ENCODE data around the gene CAPN10.

Gene CAPN10

DNA sequence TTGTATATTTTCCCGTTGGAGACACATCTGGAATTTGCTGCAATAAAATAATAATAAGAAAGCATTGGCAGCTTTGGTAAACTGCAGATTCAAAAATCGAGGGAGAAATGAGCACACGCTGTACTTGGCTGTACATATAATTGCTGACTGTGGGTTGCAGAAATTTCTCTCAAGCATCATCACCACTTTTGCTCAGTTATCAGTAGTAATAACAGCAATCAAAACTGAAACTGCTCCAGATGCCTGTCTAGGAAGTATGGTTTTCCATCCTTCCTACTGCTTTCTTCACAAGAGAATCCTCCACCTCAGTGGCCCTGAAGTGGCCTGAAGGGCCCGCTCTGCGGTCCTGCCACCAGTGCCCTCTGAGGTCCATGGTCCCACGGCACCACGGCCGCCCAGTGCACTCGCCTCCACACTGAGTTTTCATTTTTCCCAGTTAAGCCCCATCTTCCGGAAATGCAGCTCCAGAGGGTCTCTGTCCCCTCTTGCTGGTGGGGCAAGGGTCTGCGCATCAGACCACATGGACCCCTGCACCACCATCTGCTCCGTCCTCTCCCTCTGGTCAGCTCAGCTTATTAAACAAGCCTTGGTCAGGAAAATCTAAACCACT lies 22.5 kb upstream of the CAPN10 start:
- no peak for DNase-seq (ENCODE audit: low spot score)

DNA sequence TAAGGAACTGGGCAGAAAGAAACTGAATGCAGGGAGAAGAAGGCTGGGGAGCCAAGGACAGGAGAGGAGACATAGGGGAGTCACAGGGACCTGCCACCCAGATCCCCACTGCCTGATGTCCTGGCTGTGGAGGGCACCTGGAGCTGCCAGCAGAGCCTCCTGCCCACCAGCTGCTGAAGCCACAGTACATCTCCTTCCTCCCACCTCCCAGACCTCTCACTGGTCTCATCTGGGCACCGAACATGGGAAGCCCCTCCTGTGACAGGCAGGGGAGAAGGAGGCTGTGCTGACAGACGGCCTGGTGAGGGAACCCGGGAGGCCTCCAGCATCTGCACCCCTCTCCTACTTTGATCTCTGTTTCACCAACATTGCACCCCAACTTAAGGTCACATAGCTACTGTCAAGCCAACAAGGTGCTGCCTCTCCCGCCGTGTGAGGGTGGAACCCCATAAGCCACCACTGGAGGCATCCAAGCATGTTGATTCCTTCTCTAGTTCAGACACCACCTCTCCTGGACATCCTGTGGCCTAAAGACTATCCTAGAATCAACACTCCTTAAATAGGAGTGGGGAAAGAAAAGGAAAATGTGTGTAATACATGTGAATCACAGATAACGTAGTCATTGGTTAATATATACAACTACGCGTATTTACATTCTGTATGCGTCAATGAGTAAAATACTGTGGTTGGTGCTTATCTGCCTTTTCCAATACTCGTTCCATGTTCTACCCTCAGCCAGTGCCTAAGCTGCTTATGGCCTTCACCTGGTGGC lies 21.8 kb upstream of the CAPN10 start:
- DNase-seq (ENCODE audit: low spot score): no peak

DNA sequence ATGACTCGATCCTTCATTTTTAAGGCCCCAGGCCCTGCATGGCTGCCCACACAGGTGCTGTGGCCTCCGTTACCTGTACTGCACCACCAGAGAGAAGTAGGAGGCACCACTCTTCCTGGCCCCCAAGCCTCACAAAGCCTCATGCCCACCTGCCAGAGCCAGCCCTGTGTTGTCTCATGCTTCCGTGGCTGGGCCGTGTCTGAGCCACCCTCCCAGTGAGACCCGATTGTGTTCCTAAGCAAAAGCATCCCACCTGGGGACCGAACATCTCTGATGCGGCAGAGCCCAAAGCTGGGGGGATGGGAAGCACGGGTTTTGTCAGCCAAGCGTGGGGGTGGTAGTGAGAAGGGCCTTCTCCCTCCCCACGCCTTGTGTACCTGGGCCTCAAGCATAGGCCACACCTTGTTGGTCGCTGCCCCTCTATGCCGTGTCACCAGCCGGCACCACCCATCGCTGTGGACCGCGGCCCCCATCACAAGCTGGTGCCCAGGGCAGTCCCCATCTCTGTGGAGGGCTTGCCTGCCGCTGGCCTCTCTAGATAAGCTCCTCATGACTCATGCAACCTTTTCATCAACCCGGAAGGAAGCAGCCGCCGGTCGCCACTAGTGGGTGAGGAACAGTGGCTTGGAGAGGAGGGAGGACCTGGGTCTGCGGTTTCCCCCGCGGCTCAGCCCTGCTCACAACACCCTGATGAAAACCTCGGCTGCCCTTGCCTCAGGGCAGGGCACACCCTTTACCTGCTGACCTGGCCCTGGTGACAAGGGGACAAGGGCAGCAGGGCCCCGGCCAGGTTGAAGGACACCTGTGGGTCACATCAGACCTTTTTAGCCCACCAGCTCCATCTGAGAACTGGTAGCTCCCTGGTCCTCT lies 21.0 kb upstream of the CAPN10 start:
- no peak for DNase-seq (ENCODE audit: low spot score)

DNA sequence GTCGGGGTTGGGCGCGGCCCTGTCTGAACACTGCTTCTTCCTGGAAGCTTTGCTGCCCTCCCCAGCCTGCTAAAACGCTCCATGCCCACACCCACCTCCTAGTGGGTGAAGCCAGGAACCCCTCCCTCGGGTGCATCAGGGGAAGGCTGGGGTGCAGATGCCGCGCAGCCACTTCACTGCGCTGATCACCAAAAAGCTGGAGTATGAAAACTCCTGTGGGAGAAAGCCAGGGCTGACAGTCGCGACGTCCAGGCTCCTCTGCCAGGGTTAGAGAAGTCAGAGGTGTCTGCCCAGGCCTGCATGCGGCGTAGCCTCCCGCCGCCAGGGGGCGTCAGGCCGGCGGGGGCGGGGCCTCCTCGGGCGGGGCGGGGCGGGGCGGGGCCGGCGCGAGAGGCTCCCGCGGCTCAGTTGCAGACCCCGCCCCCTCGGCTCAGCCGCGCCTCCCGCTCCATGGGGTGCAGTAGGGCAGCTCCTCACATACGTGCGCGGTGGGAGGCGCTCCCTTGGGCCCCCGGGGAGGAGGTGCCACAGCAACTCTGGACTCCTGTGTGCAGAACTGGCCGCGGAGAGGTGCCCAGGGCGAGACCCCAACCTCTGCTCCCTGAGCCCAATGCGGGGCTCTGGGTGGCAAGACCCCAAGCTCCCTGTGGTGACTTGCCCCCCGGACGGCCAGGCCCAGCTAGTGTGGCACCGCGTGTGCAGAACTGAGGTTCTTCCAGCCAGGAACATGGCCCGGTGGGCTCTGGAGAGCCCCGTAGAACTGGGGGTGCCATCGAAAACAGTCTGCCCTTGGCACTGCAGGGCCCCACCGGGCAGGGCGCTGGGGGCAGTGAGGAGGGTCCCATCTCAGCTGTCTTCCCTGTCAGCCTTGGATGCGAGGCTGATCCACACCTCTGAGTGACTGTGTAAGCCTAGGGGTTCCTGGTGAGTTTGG lies 20.1 kb upstream of the CAPN10 start:
- peak; percentile 83 for DNase-seq (ENCODE audit: low spot score)

DNA sequence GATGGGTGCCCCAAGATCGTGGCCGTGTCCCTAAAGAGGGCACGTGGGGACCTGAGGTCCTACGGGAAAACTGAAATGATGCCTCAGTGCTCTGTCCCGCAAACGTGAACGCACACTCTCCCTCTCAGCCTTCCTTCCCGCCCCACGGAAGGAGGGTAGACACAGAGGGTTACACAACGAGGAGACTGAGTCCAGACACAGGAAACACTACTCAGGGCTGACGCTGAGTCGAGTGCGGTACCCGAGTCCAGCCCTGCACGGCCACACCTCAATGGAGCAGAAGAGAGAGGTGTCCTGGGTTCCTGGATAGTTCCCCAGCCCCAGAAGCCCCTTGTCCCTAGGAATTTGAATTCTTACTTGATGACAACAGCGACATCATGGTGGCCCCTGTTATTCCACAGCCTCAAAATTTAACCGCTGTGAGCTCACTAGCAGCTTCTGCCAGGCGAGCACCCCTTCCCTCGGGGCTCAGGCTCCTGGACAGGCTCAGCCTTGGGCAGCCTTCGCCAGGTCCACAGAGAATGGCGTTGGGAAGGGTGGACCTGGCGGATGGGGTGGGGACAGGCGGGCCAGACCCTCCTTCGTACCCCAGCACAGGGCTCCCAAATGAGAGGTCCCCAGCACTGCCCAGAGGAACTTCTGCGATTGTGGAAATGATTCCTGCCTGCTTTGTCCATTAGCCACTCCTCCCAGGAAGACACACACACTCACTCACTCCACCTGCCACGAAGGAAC lies 19.2 kb upstream of the CAPN10 start:
- no peak for DNase-seq (ENCODE audit: low spot score)

DNA sequence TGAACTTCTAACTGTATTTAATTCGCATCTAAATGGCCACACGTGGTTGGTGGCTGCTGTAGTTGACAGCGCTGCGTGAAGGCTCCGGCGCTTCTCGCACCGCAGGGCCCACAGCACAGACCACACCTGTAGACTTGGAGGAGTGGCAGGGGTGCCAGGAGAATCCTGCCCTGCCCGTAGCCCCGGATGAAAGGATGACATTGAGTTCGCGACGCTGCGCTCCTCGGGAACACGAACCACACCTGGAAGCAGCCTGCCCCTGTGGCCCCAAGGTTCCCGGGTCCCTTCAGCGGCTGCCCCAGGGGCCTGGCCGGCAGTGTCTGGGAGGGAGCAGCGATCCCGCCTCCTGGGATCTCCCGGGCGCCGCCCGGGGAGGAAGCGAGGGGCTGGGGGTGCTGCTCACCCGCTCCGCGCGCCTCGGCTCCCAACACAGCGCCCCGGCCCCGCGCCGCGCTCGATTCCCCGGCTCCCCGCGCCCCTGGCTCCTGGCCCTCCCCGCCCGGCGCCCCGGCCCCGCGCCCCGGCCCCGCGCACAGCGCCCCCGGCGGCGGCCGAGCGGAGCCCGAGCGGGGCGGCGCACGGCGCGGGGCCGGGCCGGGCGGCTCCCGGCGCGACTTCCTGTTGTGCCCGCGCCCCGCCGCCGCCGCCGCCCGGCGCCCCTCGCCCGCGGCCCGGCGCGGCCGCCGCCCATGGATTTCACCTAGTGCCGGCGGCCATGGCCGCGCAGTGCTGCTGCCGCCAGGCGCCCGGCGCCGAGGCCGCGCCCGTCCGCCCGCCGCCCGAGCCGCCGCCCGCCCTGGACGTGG lies 18.5 kb upstream of the CAPN10 start, which contains the start of gene RNPEPL1:
TSS of gene RNPEPL1 (plus strand) at position 613 of the 806 bp plus-strand sequence. CDS start at position 716, 103 bp downstream.
- DNase-seq (ENCODE audit: low spot score): peak; percentile 84

DNA sequence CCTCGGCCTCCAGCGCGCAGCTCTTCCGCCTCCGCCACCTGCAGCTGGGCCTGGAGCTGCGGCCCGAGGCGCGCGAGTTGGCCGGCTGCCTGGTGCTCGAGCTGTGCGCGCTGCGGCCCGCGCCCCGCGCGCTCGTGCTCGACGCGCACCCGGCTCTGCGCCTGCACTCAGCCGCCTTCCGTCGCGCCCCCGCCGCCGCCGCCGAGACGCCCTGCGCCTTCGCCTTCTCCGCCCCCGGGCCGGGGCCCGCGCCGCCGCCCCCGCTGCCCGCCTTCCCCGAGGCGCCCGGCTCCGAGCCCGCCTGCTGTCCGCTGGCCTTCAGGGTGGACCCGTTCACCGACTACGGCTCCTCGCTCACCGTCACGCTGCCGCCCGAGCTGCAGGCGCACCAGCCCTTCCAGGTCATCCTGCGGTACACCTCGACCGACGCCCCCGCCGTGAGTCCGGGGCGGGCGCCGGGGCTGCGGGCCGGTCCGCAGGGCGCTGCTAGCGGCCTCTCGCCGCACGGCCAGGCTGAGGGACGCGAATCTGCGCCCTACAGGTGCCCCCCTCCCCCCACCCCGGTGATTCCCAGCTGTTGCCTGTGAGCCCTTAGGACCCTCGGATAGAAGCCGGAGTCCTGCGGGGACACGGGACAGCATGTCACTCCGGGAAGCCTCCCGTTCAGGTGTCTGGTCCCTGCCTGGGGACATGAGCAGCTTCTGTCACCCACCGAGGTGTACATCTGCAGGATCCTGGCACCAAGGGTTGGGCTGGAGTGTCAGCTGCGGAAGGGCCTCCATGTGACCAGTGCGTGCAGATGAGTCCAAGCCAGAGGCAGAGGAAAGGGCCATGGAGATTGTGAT lies 17.6 kb upstream of the CAPN10 start:
- DNase-seq (ENCODE audit: low spot score): peak; percentile 71

DNA sequence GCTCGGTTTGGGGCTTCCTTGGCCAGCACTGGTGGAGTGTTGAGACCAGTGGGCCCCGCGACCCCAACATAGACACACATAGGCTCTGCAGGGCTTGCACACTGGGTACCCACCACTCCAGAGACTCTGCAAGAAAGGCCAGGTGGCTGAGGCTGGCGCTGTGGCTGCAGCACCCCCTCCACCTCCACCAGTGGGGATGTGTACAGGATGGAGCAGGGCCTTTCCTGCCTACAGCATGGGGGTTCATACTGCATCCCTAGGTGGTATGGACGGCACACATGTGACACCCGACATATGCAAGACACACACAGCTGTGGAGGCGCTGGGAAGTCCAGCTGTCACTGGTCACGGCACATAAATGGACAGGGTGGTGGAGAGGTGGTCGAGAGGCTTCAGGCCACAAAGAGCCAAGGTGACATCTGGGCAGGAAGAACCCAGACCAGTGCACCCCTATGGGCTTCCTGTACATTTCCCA lies 17.0 kb upstream of the CAPN10 start:
- no peak for DNase-seq (ENCODE audit: low spot score)

DNA sequence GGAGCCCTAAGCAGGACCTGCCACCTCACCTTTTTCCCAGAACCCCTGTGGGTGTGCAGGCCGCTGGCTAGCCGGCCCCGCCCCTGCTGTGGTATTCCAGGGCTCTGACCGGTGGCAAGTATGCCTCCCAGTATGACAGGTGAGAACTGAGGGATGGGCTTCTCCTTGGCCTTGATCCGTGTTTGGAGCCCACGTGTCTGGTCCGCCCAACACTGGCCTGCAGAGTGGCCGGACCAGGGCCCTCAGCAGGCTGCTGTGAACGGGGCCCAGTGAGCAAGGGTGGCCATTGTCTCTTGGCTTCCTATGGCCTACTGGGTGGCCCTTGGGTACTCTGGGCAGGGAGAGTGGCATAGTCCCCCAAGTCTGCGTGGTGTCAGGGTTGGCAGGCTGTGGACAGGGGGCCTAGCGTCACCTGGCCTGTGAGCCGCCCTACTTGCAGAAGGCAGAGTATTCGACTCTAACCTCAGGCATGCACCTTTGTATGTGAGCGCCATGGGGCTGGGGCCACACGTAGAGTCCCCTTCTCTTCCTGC lies 16.5 kb upstream of the CAPN10 start:
- no peak for DNase-seq (ENCODE audit: low spot score)

DNA sequence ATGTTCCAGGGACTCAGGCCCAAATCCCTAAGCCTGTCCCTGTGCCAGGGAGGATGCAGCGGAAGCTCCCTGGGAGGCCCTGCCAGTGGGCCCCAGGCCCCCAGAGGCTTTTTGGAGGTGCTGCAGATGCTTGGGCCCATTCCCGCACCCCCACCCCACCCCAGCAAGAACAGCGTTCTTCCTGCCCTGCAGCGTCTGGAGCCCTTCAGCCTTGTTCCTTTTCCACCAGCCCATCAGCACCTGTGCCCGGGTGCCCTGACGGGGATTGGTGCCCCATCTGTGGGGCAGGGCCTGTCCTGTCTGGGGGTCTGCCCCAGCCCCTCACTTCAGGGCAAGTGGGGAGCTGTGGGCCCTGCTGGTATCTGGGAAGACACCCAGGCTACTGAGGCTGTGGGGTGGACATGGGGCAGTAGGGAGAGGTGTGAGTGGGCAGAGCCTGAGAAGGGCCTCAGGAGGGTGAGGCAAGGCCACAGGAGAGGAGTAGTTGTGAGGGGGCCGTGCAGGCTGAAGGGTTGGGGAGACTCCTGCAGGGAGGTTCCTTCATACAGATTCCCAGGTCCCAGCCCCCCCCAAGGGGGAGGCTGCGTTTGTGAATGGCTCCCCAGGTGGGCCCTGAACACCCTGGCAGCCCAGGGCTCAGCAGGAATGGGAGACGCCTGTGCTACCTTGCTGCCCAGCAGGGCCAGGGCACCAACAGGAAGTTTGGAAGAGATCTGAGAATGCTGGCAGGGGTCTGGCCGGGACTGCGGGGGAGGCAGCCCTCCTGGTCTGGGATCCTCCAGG lies 15.8 kb upstream of the CAPN10 start:
- DNase-seq (ENCODE audit: low spot score): no peak

DNA sequence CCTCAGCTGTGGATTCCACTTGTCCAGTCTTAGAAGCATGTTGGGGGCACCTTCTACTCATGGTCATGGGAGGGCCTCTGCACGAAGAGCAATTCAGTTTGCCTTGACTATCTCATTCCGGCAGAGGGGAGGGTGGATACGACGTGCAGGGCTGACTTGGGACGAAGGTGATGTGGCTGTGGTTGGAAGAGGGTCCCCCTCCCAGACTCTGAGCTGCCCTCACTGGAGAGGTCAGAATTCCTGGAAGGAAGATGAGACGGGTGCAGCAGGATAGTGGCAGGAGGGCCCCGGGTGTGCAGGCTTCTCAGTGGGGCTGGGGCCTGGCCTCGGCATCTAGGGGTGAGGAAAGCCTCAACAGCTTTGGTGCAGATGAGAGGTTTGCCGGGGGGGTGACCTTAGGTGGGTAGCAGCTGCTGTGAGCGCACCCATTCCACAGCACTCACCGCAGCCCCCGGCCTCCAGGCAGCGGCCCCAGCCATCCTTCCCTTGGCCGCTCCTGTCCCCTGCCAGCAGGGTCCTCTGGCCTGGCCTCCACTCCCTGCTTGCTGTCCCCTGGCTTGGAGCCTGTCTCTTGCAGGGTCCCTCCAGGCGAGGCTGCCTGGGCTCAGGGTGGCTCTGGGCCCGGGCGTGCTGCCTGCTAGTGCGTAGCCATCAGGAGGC lies 15.1 kb upstream of the CAPN10 start:
- DNase-seq (ENCODE audit: low spot score): no peak

DNA sequence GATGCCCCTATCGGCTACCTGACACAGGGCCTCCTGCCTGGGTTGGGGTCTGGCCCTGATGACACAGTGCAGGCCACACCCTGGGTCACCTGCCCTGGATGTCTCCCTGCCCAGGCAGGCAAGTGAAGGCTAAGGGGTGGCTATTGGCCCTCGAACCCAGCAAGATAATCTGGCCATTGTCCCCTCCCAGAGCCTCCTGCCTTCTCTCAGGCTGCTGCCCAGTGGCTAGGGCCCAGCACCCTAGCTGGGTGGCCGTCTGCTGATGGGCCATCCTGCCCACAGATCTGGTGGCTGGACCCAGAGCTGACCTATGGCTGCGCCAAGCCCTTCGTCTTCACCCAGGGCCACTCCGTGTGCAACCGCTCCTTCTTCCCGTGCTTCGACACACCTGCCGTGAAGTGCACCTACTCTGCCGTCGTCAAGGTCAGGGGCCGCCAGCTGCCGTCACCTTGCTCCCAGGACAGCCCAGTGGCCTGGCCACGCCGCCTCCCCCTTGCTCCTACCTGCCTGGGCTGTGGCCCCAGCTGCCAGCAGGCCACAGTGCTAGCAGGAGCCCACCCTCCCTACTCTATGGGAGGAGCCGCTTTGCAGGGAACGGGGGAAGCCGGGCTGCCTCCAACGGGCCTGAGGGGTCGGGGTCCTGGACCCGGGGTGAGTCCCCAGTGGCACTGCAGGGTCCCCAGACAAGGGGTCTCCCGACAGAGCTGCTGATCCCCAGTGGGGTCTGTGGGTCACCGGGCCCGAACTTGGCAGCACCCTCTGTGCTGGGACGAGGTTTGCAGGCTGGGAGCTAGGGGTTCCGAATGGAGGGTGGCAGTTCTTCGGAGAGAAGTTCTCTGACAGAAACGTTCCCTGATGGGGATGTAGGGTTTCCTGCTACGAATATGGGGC lies 14.1 kb upstream of the CAPN10 start:
- no peak for DNase-seq (ENCODE audit: low spot score)

DNA sequence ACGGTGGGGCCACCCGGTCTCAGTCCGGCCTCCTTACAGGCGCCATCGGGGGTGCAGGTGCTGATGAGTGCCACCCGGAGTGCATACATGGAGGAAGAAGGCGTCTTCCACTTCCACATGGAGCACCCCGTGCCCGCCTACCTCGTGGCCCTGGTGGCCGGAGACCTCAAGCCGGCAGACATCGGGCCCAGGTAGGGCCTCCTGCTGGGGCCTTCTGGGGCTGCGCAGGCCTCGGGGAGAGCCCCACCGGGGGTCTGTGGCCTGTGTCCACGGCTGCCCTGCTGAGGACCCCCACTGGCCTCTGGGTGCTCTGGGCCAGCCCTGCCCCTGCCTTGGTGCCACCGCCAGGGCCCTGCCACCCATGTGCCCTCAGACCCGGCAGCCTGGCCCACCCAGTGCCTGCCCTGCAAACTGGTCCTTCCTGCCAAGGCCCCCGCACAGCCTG lies 13.4 kb upstream of the CAPN10 start:
- no peak for DNase-seq (ENCODE audit: low spot score)

DNA sequence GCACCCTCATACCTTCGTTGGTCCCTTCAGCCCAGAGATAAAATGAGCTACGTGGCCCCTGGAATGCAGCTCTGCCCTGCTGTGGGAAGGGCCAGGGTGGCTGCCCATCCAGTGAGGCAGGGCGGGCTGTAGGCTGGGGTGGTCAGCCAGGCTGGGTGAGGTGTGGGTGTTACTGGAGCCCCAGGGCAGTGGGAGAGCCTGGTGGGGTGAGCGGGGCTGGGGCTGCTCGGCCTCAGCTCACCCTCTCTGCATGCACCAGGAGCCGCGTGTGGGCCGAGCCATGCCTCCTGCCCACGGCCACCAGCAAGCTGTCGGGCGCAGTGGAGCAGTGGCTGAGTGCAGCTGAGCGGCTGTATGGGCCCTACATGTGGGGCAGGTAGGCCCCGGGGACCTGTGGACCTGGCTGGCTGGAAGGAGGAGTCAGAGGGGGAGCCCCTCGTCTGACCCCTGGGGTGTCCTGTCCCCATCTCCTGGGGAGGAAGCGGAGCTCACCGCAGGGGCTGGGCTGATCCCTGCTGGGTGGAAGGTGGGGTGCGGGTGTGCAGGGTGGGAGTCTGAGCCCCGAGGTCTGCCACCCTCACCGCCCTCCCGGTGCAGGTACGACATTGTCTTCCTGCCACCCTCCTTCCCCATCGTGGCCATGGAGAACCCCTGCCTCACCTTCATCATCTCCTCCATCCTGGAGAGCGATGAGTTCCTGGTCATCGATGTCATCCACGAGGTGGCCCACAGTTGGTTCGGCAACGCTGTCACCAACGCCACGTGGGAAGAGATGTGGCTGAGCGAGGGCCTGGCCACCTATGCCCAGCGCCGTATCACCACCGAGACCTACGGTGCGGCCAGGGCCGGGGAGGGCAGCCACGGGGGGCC lies 12.8 kb upstream of the CAPN10 start:
- no peak for DNase-seq (ENCODE audit: low spot score)

DNA sequence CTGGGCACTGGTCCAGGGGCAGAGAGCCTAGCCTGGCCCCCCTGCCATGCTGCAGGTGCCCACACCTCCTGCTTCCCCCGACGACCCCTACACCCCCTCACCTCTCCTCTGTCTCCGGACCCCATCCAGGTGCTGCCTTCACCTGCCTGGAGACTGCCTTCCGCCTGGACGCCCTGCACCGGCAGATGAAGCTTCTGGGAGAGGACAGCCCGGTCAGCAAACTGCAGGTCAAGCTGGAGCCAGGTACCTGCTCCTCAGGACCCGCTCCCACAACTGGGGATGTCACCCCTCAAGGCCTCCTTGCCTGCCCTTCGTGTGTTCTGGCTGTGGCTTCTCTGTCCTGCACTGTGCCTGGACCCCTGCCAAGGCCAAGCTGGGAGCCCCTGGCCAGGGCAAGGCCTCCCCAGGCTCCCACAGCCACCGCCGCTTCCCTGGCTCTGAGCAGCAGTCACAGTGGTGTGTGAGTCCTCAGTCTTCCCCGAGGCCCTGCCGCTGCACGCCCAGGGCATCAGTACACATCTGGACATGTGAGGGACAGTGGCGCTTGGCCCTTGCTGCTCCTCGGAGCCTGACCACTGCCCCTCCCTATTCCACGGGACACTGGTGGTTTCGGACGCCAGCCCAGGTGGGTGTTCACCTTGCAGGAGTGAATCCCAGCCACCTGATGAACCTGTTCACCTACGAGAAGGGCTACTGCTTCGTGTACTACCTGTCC lies 12.0 kb upstream of the CAPN10 start:
- DNase-seq (ENCODE audit: low spot score): no peak

Data from iPS-NIHi11 (cell line).